HG03135 (cell line): ENCODE measurements around the gene LIPK.
"Not testable (repeated sequence)": the region's sequence is repeated elsewhere in the genome, so short reads cannot be mapped to it uniquely, and the experiment has no call there.

ENCODE experiments used
- ATAC-seq: cut with Tn5 transposase; IDR thresholded peaks from one replicate; pipeline ENCODE4 v1.9.1; 2021; ENCODE audit warnings: mild to moderate bottlenecking, moderate library complexity; ENCODE audit not compliant: unreplicated experiment

The LIPK gene

DNA sequence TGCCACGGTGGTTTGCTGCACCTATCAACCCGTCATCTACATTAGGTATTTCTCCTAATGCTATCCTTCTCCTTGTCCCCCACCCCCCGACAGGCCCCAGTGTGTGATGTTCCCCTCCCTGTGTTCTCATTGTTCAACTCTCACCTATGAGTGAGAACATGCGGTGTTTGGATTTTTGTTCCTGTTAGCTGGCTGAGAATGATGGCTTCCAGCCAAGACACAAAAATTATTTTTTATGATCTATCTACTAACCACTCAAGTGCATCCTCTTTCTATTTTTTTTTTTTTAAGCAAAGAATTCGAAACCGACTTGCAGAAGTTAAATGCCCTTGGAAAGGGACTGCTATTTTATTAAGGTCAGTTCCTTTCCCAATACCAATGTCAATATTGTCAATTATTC, 3.3 kb downstream of the LIPK start:
- not testable (repeated sequence) for ATAC-seq

DNA sequence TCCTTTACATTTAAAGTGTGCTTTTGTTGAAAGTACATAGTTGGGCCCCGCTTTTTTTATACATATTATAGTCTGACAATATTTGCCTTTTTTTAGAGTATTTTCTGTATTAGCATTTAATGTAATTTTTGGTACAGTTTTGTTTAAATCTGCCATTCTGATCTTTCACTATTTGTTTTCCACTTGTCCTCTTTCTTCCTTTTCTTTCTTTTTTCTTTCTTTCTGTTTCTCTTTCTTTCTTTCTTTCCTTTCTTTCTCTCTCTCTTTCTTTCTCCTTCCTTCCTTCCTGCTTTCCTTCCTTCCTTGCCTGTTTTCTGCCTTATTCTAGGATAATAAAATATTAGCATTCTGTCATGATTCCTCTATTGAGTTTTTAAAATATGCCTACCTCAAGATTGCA, 9.5 kb downstream of the LIPK start:
- ATAC-seq = no peak

DNA sequence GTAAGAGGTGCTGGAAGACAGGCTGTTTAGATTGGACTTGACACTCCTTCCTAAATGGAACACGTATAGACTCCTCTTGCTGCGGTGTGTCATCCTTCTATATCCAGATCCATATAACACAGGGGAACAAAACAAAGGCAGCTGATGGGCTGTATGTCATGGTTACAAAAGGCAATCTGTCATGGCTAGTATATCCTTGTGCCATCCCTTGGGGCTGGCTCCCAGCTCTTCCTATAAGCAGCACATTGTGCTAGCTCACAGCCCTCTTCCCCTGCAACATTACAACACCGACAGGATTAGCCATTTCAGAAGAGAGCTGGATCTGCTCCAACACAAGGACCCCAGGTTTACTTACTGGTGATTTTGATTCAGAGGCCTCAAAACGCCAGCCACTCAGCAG, 15.3 kb downstream of the LIPK start:
- no peak for ATAC-seq

DNA sequence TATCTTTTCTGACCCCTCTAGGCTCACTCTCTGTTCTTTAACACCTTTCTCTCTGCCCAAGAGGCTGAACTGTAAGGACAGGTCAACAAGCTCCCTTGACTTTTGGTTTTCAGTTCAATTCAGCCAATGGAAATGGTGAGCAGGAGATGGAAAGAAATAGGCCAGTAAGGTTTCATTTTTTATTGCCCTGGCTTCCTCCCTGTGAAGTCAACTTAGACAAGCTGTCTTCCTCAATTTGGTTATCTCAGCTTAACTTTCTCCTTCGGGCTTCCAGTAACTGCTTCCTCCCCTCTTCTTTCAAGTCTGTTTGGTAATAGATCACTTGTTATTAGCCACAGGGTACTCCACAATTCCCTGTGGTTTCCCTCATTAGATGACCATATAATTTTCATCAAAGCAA, 19.7 kb downstream of the LIPK start:
- peak; percentile 55 for ATAC-seq

DNA sequence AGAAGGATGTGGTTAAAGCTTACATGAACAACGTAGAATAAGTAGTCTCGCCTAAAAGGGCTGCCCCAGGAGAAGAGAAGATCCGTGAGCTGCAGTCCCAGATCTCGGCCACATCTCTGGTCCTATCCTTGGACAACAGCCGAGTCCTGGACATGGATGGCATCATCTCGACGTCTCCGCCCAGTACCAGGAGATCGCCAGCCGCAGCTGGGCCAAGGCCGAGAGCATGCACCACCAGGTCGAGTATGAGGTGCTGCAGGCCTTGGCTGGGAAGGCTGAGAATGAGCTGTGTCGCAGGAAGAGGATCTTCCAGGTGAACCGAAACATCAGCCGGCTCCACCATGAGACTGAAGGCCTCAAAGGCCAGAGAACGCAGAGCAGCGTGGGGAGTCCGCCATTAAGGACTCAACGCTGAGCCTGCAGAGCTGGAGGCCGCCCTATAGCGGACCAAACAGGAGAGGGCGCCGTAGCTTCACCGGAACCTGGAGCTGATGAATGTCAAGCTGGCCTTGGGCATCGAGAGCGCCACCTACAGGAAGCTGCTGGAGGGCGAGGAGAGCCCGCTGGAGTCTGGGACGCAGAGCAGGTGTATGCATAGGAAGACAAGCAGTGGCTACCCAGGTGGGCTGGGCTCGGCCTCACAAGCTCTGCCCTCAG, 22.2 kb downstream of the LIPK start:
- ATAC-seq = no peak

DNA sequence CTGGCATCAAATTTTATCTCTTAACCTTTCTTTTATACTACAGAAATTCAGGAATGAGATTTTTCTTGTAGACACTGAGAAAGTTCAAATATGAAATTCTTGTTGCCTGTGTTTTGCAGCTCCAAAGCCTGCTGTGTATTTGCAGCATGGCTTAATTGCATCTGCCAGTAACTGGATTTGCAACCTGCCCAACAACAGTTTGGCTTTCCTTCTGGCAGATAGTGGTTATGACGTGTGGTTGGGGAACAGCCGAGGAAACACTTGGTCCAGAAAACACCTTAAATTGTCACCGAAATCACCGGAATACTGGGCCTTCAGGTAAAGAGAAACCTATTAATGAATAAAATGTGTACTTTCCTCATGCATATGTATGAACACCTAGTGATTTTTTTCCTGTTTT, 24.8 kb downstream of the LIPK start:
- no peak for ATAC-seq

DNA sequence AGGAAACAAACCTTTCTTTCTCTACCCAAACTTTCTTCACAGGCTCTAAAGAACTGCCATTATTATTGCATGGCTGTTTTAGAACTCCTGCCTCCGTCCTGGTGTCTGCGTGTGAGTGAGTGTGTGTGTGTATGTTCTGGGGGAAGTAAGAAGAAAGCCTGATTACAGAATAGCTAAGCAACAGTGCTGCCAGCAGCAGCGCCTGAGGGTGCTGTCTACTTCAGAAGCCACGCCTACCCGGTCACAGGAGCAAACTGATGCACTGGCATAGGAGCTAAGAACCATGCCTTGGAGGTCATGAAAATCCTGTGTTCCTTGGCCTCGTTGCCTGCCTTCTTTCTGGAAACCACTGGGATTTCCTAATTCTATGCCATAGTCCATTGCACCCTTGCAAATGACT, 25.2 kb downstream of the LIPK start:
- no peak for ATAC-seq

DNA sequence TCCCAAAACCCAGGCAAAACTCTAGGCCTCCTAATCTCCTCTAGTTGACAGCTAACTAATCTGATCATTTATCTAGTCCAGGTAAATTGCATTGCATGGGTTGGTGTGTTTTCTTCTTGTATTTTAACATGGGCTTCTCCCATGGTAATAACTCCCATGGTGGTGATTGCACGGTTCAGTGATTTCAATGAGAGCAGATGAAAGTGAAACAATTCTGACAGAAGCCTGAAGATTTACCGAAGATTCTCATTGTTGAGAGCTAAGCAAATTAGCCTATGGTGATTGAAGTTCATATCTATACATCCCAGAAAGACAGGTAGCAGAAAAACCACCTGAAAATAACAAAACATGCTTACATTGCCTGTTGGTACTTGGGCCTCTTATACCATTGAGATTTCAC, 27.2 kb downstream of the LIPK start:
- no peak for ATAC-seq

DNA sequence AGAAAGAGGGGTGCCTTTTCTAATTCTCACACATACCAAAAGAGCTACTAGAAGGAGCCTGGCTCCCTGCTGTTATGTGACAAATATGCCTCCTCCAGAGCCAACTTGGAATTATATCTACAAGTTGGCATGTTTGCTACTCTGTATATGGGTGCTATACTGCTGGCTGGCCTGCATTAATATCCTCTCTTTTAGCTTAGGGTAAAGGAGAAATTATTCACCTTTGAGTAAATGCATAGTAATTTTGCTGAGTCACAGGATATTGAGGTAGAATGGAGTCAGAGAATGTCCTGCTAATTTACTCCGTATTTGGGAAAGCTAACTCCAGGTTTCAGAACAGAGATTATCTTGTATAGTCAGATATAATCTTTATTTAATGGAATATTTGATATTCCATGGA, 29.6 kb downstream of the LIPK start:
- no peak for ATAC-seq

DNA sequence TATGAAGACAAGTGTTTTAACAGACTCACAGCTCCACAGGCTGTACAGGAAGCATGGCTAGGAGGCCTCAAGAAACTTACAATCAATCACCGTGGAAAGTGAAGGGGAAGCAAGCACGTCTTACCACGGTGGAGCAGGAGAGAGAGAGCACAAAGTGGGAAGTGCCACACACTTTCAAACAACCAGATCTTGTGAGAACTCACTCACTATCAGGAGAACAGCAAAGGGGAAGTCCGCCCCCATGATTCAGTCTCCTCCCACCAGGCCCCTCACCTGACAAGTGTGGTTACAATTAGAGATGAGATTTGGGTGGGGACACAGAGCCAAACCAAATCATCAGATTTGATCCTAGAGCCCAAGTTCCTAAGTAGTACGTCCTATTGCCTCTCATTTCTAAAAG, 35.9 kb downstream of the LIPK start:
- not testable (repeated sequence) for ATAC-seq

DNA sequence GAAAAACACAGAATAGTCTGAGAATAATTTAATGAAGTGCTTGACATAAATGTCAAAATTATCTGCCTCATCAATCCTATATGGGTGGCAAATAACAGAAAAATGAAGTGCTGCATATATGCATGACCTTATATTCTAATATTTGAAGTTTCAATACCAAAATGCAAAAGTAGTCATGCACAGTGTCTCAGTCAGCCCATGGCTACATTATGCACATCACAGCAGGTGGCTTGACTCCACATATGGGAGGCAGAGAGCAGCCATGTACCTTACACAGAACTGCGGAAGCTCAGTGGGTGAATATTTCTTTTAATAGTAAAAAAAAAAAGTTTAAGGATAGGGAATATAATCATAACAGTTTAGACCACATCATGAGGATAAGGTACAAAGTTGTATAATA, 36.4 kb downstream of the LIPK start:
- no peak for ATAC-seq

DNA sequence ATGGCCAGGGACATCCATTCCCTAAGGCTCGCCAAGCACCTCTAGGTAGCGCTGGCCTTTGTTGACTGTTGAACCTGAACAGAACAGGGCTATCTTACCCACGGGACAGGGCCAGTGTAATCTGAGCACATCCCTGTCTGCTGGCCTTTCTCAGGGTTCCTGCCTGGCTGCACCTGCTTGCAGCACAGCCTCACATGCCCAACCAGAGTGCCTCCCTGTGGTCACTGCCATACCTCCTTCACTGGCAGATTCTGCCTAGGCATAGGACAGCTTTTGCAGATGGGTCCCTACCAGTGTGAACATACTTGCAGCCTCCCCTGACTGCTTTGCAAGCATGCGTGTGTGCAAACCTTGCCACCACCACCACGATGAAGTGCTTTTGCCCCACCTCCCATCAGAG, 38.0 kb downstream of the LIPK start:
- ATAC-seq = no peak

DNA sequence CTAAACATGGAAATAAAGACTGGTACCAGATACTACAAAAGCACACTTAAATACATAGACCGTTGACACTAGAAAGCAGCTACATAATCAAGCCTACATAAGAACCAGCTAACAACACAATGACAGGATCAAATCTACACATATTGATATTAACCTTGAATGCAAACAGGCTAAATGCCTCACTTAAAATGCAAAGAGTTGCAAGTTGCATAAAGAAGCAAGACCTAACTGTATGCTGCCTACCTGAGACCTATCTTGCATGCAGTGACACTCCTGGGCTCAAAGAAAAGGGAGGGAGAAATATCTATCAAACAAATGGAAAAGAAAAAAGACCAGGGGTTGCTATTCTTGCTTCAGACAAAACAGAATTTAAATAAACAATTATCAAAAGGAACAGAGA, 39.6 kb downstream of the LIPK start:
- ATAC-seq = no peak

DNA sequence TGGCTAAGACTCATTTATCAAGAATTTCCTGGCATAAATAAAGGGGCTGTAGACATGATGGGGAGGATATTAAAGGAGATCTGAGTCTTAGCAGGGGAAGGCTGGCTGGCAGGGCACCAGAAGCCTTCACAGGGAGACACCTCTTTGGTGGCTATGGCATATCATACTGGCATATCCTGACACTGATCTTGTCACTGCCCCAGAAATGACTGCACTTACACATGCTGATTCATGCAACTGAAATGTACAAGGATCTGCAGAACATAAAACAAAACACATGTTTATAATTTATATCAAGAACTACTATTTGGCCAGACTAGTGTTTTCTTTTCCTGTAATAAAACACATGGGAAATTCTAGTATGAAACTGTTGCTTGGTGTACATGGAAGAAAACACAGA, 48.2 kb downstream of the LIPK start:
- ATAC-seq = no peak

DNA sequence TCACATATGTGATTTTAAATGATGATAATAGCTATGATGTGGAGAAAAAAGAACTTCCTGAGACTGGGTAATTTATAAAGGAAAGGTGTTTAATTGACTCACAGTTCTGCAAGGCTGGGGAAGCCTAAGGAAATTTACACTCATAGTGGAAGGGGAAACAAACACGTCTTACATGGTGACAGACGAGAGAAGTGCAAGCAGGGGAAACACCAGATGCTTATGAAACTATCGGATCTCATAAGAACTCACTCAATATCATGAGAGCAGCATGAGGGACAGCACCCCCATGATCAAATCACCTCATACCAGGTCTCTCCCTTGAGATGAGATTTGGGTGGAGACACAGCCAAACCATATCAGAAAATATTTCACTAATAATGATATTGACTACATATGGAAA, 49.7 kb downstream of the LIPK start:
- ATAC-seq = no peak

DNA sequence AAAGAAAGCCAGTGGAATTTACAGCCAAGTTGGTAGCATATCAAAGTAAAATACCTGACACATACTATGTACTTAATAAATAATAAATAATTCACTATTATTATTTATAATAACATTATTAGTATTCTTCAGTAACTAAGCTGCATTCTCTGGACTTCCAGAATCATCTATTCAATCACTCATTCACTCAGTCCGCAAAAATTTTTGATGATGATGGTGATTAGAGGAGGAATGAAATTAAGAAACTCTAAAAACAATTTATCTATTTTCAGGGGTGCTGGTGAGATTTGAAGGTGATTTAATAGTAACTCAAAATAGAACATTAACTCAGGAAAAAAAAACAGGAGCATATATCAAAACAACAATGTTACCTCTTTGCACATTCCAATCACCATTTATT, 50.6 kb downstream of the LIPK start:
- ATAC-seq = no peak

DNA sequence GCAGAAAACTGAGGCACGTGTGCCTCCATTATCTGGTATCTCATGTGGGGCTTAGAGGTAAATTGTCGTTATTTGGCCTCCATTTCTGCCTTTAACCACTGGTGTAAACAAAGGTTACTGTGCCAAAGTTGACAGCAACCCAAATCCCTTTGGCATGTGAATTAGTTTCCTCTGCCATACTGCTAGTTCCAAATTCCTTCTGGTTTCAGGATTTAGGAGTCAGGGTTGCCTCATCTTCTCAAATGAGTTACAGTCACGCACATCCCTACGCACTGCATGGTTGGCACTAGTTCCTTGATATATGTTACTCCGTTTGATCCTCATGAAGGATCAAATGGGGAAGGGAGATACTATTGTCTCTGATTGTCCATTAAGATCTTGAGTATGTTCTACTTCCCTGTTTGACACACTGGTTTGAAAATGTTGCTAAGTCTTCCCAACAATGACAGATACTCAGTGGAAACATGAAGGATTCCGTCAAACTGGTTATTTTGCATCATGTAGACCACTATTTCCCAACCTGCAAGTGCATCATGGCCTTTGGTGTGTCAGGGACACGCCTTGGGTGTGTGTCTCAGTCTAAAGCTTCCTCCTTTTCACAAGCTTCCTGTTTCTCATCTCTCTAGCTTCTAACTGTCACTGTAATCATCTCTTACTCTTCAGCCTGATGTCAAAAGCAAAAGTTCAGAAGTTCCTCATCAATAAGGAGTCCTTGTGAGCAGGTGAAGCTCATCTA, 53.5 kb downstream of the LIPK start, which contains the start of gene LIPN:
Gene LIPN (plus strand): TSS at position 655 of the 736 bp plus-strand sequence. CDS start 1,386 bp downstream, outside the sequence.
- no peak for ATAC-seq

DNA sequence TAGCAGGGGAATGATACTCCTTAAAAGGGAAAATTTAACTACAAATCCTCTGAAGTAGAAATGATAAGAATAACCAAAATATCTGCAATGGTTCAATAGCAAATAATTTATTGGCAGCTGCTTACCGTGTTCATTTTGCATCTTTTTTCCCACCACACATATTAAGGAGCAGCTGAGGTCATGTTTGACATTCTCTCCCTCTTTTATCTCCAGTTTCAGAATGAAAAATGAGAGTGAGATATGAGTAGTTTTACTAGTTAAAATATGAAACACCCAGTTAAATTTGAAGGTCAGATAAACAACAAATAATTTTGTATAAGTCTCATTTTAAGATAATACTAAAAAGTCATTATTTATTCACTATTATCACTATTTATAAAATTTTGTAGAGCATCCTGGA, 56.9 kb downstream of the LIPK start:
- no peak for ATAC-seq

DNA sequence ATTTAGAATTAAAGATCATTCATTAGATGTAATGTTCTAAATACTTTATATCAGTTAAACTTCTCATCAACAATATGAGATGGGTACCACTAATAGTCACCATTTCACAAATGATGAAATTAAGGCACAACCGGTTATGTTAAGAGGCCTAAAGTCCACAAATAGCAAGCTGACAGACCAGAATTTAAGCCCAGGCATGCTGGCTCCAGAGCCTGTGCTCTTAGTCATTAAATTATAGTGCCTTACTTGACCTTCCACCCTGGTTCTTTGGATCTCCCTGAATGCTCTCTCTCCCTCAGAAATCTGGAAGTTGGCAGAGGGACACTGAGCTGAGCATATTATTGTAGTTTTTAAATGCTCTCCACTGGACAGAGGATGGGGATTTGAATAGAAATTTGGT, 57.4 kb downstream of the LIPK start:
- ATAC-seq = no peak

DNA sequence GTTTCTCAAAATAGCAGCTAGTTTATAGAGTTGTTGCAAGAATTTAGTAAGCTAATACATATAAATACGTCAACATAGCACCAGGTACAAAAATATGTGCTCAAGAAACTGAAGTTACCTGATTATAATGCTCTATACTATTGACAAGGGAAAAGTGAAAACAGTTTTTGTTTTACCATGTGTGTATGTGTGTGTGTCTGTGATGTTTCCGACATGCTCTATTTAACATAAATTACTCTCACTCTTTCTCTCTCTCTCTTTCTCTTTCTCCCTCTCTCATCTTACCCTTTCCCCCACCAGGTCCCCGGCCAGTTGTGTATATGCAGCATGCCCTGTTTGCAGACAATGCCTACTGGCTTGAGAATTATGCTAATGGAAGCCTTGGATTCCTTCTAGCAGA, 58.1 kb downstream of the LIPK start:
- ATAC-seq = no peak

DNA sequence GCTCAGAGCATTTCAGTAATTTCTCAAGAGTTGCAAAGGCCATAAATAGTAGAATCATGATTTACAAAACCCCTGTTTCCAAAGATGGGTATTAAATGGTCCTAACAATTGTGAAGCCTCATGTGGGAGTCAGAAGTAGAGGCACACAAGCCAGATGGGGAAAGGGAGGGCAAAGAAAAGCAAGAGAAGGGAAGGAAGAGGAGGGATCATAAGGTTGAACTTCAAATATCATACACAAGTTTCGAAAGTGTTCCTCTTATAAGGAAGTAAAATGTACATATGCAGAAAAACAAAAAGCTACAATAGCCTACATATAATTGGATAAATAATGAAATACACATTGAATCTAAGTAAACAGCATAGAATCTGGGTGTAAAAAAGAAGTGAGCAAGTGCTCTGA, 59.8 kb downstream of the LIPK start:
- no peak for ATAC-seq

DNA sequence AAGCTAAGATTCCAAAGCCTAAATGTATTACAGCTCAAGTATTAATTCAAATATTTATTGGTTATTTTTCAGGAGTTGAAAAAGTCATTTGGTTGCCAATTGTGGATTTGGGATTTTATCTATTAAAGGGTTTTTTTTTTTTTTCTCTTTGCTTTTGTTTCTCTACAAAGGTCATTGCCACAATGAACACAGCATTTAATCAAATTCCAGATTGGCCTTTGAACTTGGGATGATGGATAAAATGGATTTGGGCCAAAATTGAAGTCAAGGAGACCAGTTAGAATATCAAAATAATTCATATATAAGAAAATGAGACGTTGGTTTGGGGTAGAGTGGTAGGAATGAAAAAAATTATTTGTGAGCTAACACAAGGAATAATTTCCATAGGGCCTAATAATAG, 63.3 kb downstream of the LIPK start:
- no peak for ATAC-seq

DNA sequence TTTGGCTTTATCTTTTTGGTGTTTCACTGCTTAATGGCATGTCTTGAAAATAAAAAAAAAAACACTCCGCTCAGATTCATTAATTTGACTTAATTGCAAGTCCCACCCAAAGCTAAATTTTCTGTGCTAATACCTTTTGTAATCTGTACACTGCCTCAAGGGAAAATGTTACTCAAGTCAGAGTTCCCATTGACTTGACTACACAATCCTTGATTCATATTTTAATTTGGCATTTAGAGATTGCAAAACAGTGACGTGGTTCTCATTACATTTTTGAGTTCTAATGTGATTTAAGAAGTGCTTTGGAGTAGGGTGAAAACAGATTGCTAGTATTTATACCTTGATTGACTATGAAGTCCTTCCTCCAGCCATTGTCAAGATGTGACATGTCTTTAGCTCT, 75.2 kb downstream of the LIPK start:
- no peak for ATAC-seq
